Ectodermal cell (in vitro differentiated cells): ENCODE measurements around the gene SDE2. TPM values are rescaled to one million over a fixed set of nuclear protein-coding genes. Genes with fewer than 3 reads are reported as not detected.

ENCODE experiments used
- H3K27ac ChIP-seq: 2 replicates; pipeline ENCODE4 v1.7.0; 2013; ENCODE audit warnings: mild to moderate bottlenecking, low read depth, low read length; ENCODE audit not compliant: insufficient read depth, poor library complexity, severe bottlenecking
- H3K27me3 ChIP-seq: 2 replicates; pipeline ENCODE4 v1.7.0; 2013; ENCODE audit warnings: mild to moderate bottlenecking, low read length; ENCODE audit not compliant: insufficient read depth, control insufficient read depth, poor library complexity, severe bottlenecking
- H3K36me3 ChIP-seq: one replicate; pipeline ENCODE4 v1.7.0; 2013; ENCODE audit warnings: low read length; ENCODE audit not compliant: control insufficient read depth, insufficient read depth
- H3K4me1 ChIP-seq: one replicate; pipeline ENCODE4 v1.7.0; 2013; ENCODE audit warnings: low read length; ENCODE audit not compliant: control insufficient read depth, insufficient read depth
- H3K4me3 ChIP-seq: 2 replicates; pipeline ENCODE4 v1.7.0; 2013; ENCODE audit warnings: low read depth, low read length, control low read depth; ENCODE audit not compliant: insufficient read depth
- H3K9me3 ChIP-seq: 2 replicates; pipeline ENCODE4 v1.7.0; 2013; ENCODE audit warnings: mild to moderate bottlenecking, low read length, moderate library complexity; ENCODE audit not compliant: control insufficient read depth
- WGBS, 2 experiments: methylation state at CpG; one replicate each; pipeline ENCODE4 v1.1.7; 2013; ENCODE audit warnings: missing lambda C conversion rate in 2 of 2; 5-methylcytosine and 5-hydroxymethylcytosine counted together
- polyA plus RNA-seq, 4 experiments: library from polyadenylated mRNA; stranded (reverse); fragments of 50-300 nt; gene quantifications; one replicate each; pipeline ENCODE4 v1.2.3, GENCODE V29; 2013

Gene SDE2
- 13.8 TPM for polyA plus RNA-seq (2013, experiment 1 of 4)
- polyA plus RNA-seq (2013, experiment 2 of 4): 15.6 TPM
- 9.7 TPM for polyA plus RNA-seq (2013, experiment 3 of 4)
- 10.6 TPM for polyA plus RNA-seq (2013, experiment 4 of 4)

GRCh38 chr1:225999227-225999911 lies at the start of gene SDE2:
Gene SDE2, minus strand, starts transcription at chr1:225999343. Its CDS starts 31 bp downstream, at chr1:225999312.
- Histone ChIP-seq H3K4me1 (peaks cover 12% of the 10 kb centered on the region), H3K27me3 (no peaks in the 10 kb centered on the region), H3K27ac (peak within 1 kb of the TSS; percentile 71), H3K4me3 (peak within 1 kb of the TSS; percentile 97), H3K36me3 (no peaks in the 10 kb centered on the region), H3K9me3 (no peaks in the 10 kb centered on the region)
- WGBS, 2 experiments: 4% methylated on average over 53 of the region's 53 CpGs

GRCh38 chr1:226048886-226049285 lies 49.7 kb upstream of the SDE2 start:
- Histone ChIP-seq H3K27ac (no peak overlapping the region), H3K9me3 (no peaks in the 10 kb centered on the region), H3K27me3 (no peaks in the 10 kb centered on the region), H3K36me3 (no peaks in the 10 kb centered on the region), H3K4me1 (peaks cover 2% of the 10 kb centered on the region), H3K4me3 (no peak overlapping the region)
- 81 to 86% methylated on average over 1 of the region's 1 CpG for WGBS, 2 experiments

- no peak overlapping the region for H3K27ac ChIP-seq
- no peak overlapping the region for H3K4me3 ChIP-seq
- H3K36me3 ChIP-seq: no peaks in the 10 kb centered on the region
- peaks cover 2% of the 10 kb centered on the region for H3K4me1 ChIP-seq
- H3K9me3 ChIP-seq: no peaks in the 10 kb centered on the region
- H3K27me3 ChIP-seq: no peaks in the 10 kb centered on the region
- WGBS, 2 experiments: 92 to 94% methylated on average over 1 of the region's 1 CpG
Measured at GRCh38 chr1:226047495-226047894, 48.4 kb upstream of the SDE2 start.

- H3K9me3 ChIP-seq: no peaks in the 10 kb centered on the region
- no peak overlapping the region for H3K4me3 ChIP-seq
- H3K27ac ChIP-seq: no peak overlapping the region
- H3K27me3 ChIP-seq: peaks cover 1% of the 10 kb centered on the region
- WGBS, 2 experiments: 94 to 95% methylated on average over 5 to 6 of the region's 6 CpGs
- H3K4me1 ChIP-seq: peaks cover 2% of the 10 kb centered on the region
- no peaks in the 10 kb centered on the region for H3K36me3 ChIP-seq
Measured at GRCh38 chr1:226046240-226046639, 47.1 kb upstream of the SDE2 start.

- Histone ChIP-seq H3K9me3 (no peaks in the 10 kb centered on the region), H3K4me3 (no peak overlapping the region), H3K4me1 (peaks cover 2% of the 10 kb centered on the region), H3K27me3 (peaks cover 4% of the 10 kb centered on the region), H3K36me3 (no peaks in the 10 kb centered on the region), H3K27ac (no peak overlapping the region)
- WGBS, 2 experiments: 62 to 76% methylated on average over 4 of the region's 4 CpGs
Measured at GRCh38 chr1:226044514-226045101, 45.5 kb upstream of the SDE2 start.

- Histone ChIP-seq H3K9me3 (no peaks in the 10 kb centered on the region), H3K27ac (no peak overlapping the region), H3K27me3 (peaks cover 4% of the 10 kb centered on the region), H3K4me1 (peaks cover 2% of the 10 kb centered on the region), H3K36me3 (no peaks in the 10 kb centered on the region), H3K4me3 (no peak overlapping the region)
- WGBS, 2 experiments: 65 to 84% methylated on average over 1 of the region's 1 CpG
Measured at GRCh38 chr1:226041419-226041818, 42.3 kb upstream of the SDE2 start.

- Histone ChIP-seq H3K27ac (no peak overlapping the region), H3K4me3 (no peak overlapping the region), H3K4me1 (no peaks in the 10 kb centered on the region), H3K27me3 (peaks cover 4% of the 10 kb centered on the region), H3K36me3 (no peaks in the 10 kb centered on the region), H3K9me3 (no peaks in the 10 kb centered on the region)
- no CpG with 5 or more reads among the region's 1 CpG for WGBS, 2 experiments
Measured at GRCh38 chr1:226038661-226039060, 39.5 kb upstream of the SDE2 start.

GRCh38 chr1:226035915-226036314 lies 36.8 kb upstream of the SDE2 start:
- Histone ChIP-seq H3K4me3 (no peak overlapping the region), H3K4me1 (no peaks in the 10 kb centered on the region), H3K27ac (no peak overlapping the region), H3K27me3 (no peaks in the 10 kb centered on the region), H3K9me3 (no peaks in the 10 kb centered on the region), H3K36me3 (no peaks in the 10 kb centered on the region)
- 95 to 96% methylated on average over 5 of the region's 5 CpGs for WGBS, 2 experiments

- Histone ChIP-seq H3K4me3 (no peak overlapping the region), H3K27ac (no peak overlapping the region), H3K27me3 (no peaks in the 10 kb centered on the region), H3K4me1 (no peaks in the 10 kb centered on the region), H3K36me3 (no peaks in the 10 kb centered on the region), H3K9me3 (no peaks in the 10 kb centered on the region)
- 93% methylated on average over 6 of the region's 6 CpGs for WGBS, 2 experiments
Measured at GRCh38 chr1:226034482-226034881, 35.3 kb upstream of the SDE2 start.

- Histone ChIP-seq H3K27ac (no peak overlapping the region), H3K4me3 (no peak overlapping the region)
Measured at GRCh38 chr1:226033991-226034390, 34.8 kb upstream of the SDE2 start.

More at GRCh38 chr1:226033991-226034390, 34.8 kb upstream of the SDE2 start:
- H3K9me3 ChIP-seq: no peaks in the 10 kb centered on the region
- no peaks in the 10 kb centered on the region for H3K36me3 ChIP-seq
- H3K27me3 ChIP-seq: no peaks in the 10 kb centered on the region
- H3K4me1 ChIP-seq: no peaks in the 10 kb centered on the region
